ENCODE measurements around the gene RSAD1. TPM values are rescaled to one million over a fixed set of nuclear protein-coding genes. Genes with fewer than 3 reads are reported as not detected.

Gene RSAD1
- total RNA-seq: 29.4 and 31.2 TPM in 2 replicates

DNA sequence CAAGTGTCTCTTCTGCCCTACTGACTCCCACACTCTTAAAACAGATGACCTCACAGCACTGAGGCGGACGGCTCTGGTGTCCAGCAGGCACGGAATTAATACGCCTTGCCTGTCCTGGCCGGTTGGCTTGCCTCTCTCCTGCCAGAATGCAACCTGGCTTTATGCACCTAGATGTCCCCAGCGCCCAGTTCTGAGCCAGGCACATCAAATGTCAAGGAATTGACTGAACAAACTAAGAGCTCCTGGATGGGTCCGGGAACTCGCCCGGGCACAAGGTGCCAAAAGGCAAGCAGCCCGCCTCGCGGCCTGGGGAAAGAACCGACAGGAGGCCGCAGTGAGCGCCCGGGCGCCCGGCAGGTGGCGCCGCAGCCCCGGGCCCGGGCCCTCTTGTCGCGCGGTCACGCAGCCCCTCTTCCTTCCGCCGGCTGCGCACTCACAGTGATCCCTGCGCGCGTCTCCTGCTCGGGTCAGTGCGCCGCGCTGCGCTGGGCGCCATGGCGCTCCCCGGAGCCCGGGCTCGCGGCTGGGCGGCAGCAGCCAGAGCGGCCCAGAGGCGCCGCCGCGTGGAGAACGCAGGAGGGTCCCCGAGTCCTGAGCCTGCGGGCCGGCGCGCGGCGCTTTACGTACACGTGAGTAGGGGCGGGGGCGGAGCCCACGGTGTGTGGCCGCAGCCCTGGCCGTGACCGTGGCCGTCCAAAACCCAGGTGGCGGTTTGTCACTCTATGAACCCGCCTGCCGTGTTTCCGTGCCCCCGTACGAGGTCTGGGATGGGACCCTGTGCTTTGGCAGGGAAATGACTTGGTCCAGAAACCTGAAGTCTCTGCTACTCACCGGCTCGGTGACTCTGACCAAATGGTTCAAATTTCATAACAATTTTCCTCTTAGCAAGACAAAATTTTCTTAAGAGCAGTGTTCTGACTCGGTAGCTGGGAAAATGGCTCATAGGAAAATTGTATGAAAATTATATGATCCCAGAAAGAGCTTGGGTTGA lies at the start of gene RSAD1:
Gene RSAD1, plus strand, starts transcription at position 470 of the 991 bp plus-strand sequence. Its CDS starts 25 bp downstream, at position 495.

DNA sequence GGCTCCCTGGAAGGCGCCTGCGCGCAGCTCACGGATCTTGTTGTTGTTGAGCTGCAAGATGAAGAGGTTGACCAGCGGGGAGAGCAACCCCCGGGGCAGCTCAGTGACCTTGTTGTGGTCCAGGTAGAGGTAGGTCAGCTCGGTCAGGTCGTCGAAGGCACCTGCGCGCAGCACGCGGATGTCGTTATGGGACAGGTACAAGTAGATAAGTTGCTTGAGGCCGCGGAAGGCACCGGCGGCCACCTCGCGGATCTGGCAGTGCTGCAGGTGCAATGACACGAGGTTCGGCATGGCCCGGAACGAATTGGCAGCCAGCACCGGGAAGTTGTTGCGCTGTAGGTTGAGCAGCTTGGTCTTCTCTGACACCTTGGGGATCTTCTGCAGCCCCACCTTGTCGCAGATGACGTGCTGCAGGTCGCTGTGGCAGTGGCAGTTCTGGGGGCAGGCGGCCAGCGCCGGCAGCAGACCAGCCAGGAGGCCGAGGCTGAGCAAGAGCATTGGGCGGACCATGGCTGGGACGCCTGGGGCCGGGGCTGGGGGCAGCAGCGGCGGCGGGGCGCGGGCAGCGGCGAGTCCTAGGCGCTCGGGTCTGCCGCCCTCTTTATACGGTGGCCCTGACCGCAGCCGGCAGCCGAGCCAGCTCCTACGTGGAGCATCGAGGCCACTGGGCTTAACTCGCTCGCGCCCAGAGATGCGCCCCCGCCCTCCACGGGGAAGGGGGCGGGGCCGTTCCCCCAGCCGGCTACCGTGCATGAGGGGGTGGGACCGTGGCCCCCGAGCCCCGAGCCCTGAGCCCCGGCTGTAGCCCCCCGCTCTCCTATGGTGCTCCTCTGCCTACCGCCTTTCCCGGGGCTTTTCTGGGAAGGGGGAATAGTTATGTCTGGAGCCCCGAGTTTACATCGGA lies 10.1 kb upstream of the RSAD1 start, which contains the start of gene CHAD:
Gene CHAD, minus strand, starts transcription at position 577 of the 904 bp plus-strand sequence. Its CDS starts 67 bp downstream, at position 510.

DNA sequence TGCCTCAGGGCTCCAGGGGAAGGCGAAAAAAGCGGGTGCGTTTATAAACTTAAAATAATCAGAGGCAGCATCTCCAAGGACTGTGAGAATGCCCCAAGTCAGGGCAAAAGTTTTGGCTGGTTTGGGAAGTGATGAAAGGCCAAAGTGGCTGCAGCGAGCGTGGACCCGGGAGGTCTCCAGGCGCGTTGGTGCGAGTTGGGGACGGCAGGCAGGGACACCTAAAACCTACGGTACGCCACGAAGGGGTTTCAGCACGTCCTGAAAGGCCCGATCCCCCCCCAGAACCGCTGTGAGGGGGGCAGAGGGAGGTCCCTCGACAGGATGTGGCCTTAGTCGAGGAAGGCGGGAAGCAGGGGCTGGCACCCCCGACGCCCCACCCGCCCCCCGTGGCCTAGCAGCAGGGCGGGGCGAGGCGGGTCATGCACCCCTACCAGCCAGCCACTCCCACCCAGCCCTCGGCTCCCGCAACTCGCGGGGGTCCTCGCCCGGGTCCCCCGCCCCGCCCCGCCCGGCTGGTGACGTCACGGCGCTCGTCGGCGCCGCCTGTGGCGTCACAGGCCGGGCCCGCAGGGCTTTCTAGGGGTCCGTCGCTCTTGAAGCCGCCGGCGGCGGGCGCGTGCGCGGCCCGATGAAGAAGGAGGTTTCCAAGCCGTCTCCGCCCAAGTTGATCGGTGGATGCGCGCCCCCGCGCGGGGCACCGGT lies 29.4 kb downstream of the RSAD1 start, which contains the start of gene MYCBPAP:
Gene MYCBPAP, plus strand, starts transcription at position 569 of the 702 bp plus-strand sequence. CDS start 236 bp downstream, outside the sequence.

DNA sequence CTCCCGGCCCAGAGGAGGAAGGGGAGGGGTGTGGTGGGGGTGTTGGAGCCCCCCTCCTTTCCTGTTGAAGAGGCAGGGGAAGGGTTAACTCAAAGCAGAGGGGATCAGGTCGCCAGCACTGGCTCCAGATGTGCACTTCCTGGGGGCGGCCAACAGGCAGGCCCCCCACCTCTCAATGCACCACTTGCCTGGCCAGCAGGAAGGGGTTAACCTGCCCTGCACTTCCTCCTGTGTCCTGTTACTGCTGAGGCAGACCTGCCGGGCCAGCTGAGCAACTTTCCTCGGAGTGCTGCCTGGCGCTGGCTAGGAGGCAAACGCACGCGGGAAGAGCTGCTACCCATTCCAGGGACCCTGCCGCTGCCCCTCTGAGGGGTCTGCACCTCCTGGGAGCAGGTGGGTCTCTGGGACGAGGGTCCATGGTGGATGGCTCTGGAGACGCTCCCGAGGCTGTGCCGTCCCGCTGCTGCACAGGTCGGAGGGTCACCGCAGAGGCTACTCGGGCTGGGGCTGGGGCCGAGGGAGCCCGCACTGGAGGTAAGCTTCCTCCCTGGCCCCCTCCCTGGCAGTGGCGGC lies 53.9 kb downstream of the RSAD1 start, which contains the start of gene EPN3:
Gene EPN3, plus strand, starts transcription at position 284 of the 573 bp plus-strand sequence. CDS start 3,822 bp downstream, outside the sequence.

Other genes with a start within 250 kb of the RSAD1 start
- gene TMEM92, start 204.4 kb upstream of the RSAD1 start, total RNA-seq: not detected in 2 replicates
- gene XYLT2, start 132.7 kb upstream of the RSAD1 start, total RNA-seq: 65.7 and 75.5 TPM in 2 replicates
- 53.7 and 103 TPM in 2 replicates for gene MRPL27, start 105.7 kb upstream of the RSAD1 start, total RNA-seq
- 3.9 and 18.0 TPM in 2 replicates for gene EME1, start 105.6 kb upstream of the RSAD1 start, total RNA-seq
- 169 and 297 TPM in 2 replicates for gene LRRC59, start 81.3 kb upstream of the RSAD1 start, total RNA-seq
- gene ACSF2, start 52.6 kb upstream of the RSAD1 start, total RNA-seq: 15.5 and 36.6 TPM in 2 replicates
- not detected in 2 replicates for gene CHAD, start 10.0 kb upstream of the RSAD1 start, total RNA-seq
- gene MYCBPAP, start 29.6 kb downstream of the RSAD1 start, total RNA-seq: 1.7 and 2.0 TPM in 2 replicates
- under 0.01 TPM in 1 of 2 replicates, not detected in the other for gene EPN3, start 53.9 kb downstream of the RSAD1 start, total RNA-seq
- gene SPATA20, start 68.3 kb downstream of the RSAD1 start, total RNA-seq: 65.1 and 85.6 TPM in 2 replicates
- gene CACNA1G, start 81.9 kb downstream of the RSAD1 start, total RNA-seq: 0.11 and 0.12 TPM in 2 replicates
- gene ABCC3, start 156.0 kb downstream of the RSAD1 start, total RNA-seq: 2.2 and 8.7 TPM in 2 replicates
- gene ANKRD40, start 229.1 kb downstream of the RSAD1 start, total RNA-seq: 31.0 and 38.3 TPM in 2 replicates
- 30.9 and 34.9 TPM in 2 replicates for gene LUC7L3, start 240.7 kb downstream of the RSAD1 start, total RNA-seq